Liver (tissue), 9 donors: ENCODE data around the gene SH3BP5. TPM values are rescaled to one million over a fixed set of nuclear protein-coding genes. Genes with fewer than 3 reads are reported as not detected.

Experiments
- DNase-seq: peaks from one replicate; pipeline ENCODE4 v3.0.0-alpha.2; 2017; ENCODE audit warnings: low spot score
- H3K27ac ChIP-seq, 2 donors: one replicate each; pipeline ENCODE4 v1.7.0; 2013; ENCODE audit warnings: inconsistent platforms in 2 of 2, low read length in 2 of 2, control low read depth in 1 of 2, low read depth in 1 of 2, mild to moderate bottlenecking in 1 of 2
- H3K27me3 ChIP-seq, 4 donors: one replicate each; pipeline versions ENCODE4 v1.6.1 to v1.7.0; 2013; ENCODE audit warnings: low read length in 3 of 4, inconsistent platforms in 1 of 4, mild to moderate bottlenecking in 1 of 4, moderate library complexity in 1 of 4; ENCODE audit not compliant: control insufficient read depth in 4 of 4, insufficient read depth in 4 of 4
- H3K36me3 ChIP-seq, 4 donors: one replicate each; pipeline versions ENCODE4 v1.6.1 to v1.7.0; 2013; ENCODE audit warnings: low read length in 3 of 4, mild to moderate bottlenecking in 3 of 4, low read depth in 1 of 4, moderate library complexity in 1 of 4; ENCODE audit not compliant: control insufficient read depth in 4 of 4, insufficient read depth in 3 of 4
- H3K4me1 ChIP-seq, 4 donors: one replicate each; pipeline versions ENCODE4 v1.6.1 to v1.7.0; 2013; ENCODE audit warnings: low read length in 3 of 4, mild to moderate bottlenecking in 3 of 4, moderate library complexity in 1 of 4; ENCODE audit not compliant: control insufficient read depth in 4 of 4, insufficient read depth in 4 of 4
- H3K4me3 ChIP-seq, 3 donors: one replicate each; pipeline versions ENCODE4 v1.6.1 to v1.7.0; 2013; ENCODE audit warnings: low read length in 3 of 3, control low read depth in 1 of 3, low read depth in 1 of 3, mild to moderate bottlenecking in 1 of 3
- H3K9ac ChIP-seq, 2 donors: one replicate each; pipeline ENCODE4 v1.7.0; 2013; ENCODE audit warnings: low read length in 2 of 2, mild to moderate bottlenecking in 2 of 2, moderate library complexity in 2 of 2, control low read depth in 1 of 2, low read depth in 1 of 2
- H3K9me3 ChIP-seq, 4 donors: one replicate each; pipeline versions ENCODE4 v1.6.1 to v1.7.0; 2013; ENCODE audit warnings: low read length in 3 of 4; ENCODE audit not compliant: control insufficient read depth in 4 of 4
- EGR1 ChIP-seq, 2 donors: IDR thresholded peaks; 2 replicates each; pipeline ENCODE4 v1.6.1; 2016 to 2018; ENCODE audit warnings: antibody characterized with exemption in 2 of 2, low read depth in 2 of 2
- FOXA1 ChIP-seq: IDR thresholded peaks from 2 replicates; pipeline ENCODE4 v1.6.1; 2016; ENCODE audit warnings: antibody characterized with exemption
- GABPA ChIP-seq, 2 donors: IDR thresholded peaks in 1 of 2; conservative IDR thresholded peaks in 1 of 2; 2 replicates each; pipeline ENCODE4 v1.6.1; 2016; ENCODE audit warnings: antibody characterized with exemption in 2 of 2, mild to moderate bottlenecking in 1 of 2, moderate library complexity in 1 of 2
- HNF4A ChIP-seq, 2 donors: conservative IDR thresholded peaks; 2 replicates each; pipeline ENCODE4 v1.6.1; 2016; ENCODE audit warnings: antibody characterized with exemption in 2 of 2, mild to moderate bottlenecking in 2 of 2
- HNF4G ChIP-seq: IDR thresholded peaks from 2 replicates; pipeline ENCODE4 v1.6.1; 2016; ENCODE audit warnings: antibody characterized with exemption
- NR2F2 ChIP-seq: IDR thresholded peaks from 2 replicates; pipeline ENCODE4 v1.6.1; 2016; ENCODE audit warnings: antibody characterized with exemption
- RAD21 ChIP-seq, 2 donors: IDR thresholded peaks; 2 replicates each; pipeline ENCODE4 v1.6.1; 2016; ENCODE audit warnings: antibody characterized with exemption in 2 of 2, mild to moderate bottlenecking in 2 of 2
- RXRA ChIP-seq, 2 donors: IDR thresholded peaks; 2 replicates each; pipeline ENCODE4 v1.6.1; 2017 to 2018; ENCODE audit warnings: antibody characterized with exemption in 2 of 2, mild to moderate bottlenecking in 1 of 2
- YY1 ChIP-seq: IDR thresholded peaks from 2 replicates; pipeline ENCODE4 v1.6.1; 2016; ENCODE audit warnings: antibody characterized with exemption, mild to moderate bottlenecking
- WGBS: extraction: QIAGEN DNeasy Blood & Tissue Kit; methylation state at CpG from one replicate; pipeline ENCODE4 v1.1.7; 2013; 5-methylcytosine and 5-hydroxymethylcytosine counted together
- polyA plus RNA-seq, 2 donors: library from polyadenylated mRNA; stranded (reverse) in 1 of 2; unstranded in 1 of 2; fragments of 200-250 nt in 1 of 2; fragments of >200 nt in 1 of 2; fragmentation: Nextera tagmentation in 1 of 2; extraction: Ambion mirVana in 1 of 2; gene quantifications; one replicate each; pipeline versions ENCODE4 v1.2.1 to v1.2.3, GENCODE V29; 2013 to 2015
- total RNA-seq, 2 donors: library from RNA; depleted of rRNA; stranded (reverse); fragments of >200 nt; gene quantifications; one replicate each; pipeline ENCODE4 v1.2.3, GENCODE V29; 2014
- TF ChIP-seq, protein P1 (sequence below): IDR thresholded peaks from 2 replicates; pipeline ENCODE4 v1.6.1; 2016; ENCODE audit warnings: antibody characterized with exemption, mild to moderate bottlenecking
- TF ChIP-seq, protein P2 (sequence below): IDR thresholded peaks from 2 replicates; pipeline ENCODE4 v1.6.1; 2016; ENCODE audit warnings: antibody characterized with exemption
- TF ChIP-seq, protein P3 (sequence below): IDR thresholded peaks from 2 replicates; pipeline ENCODE4 v1.6.1; 2016; ENCODE audit warnings: antibody characterized with exemption
- donor health status: healthy.
- donor health status: healthy.
- donor health status: healthy.
- donor health status: healthy.
- donor health status: healthy.

SH3BP5 gene
- total and polyA plus RNA-seq, 4 donors: 3.5 to 17.9 (median 11.8) TPM

DNA sequence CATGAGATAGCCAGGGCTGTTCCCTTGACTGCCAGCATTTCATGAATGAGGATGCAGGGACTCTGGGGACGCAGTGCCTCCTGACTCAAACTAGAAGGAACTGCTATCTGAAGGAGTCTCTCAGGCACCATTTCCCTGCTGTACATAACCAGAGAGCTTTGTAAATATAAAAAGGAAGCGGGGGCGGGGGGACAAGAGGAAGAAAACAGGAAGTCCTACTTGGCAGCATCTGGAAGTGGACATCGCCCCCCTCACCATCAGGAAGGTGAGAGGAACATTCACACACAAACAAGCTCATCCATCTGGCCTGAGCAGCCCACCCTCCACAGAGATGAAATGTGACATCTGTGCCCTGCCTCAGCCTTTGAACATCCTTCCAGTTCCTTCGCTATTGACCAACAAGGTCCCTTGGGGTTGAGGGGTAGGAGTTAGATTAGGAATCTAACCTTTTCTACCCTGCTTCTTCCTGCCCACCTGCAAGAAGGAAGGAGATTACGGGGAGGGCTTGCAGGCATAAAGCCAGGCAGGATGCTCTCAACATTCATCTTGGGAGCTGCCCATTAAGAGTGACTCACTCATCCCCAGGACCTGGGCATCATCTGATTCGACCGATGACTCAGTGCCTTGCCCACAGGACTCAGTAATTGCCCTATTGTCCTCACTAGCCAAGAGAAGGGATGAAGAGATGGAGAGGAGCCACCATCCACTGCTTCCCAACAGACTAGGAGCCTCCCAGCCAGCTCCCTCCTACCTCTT lies 31.9 kb downstream of the SH3BP5 start (continued):
- TF ChIP-seq, protein P1, sequence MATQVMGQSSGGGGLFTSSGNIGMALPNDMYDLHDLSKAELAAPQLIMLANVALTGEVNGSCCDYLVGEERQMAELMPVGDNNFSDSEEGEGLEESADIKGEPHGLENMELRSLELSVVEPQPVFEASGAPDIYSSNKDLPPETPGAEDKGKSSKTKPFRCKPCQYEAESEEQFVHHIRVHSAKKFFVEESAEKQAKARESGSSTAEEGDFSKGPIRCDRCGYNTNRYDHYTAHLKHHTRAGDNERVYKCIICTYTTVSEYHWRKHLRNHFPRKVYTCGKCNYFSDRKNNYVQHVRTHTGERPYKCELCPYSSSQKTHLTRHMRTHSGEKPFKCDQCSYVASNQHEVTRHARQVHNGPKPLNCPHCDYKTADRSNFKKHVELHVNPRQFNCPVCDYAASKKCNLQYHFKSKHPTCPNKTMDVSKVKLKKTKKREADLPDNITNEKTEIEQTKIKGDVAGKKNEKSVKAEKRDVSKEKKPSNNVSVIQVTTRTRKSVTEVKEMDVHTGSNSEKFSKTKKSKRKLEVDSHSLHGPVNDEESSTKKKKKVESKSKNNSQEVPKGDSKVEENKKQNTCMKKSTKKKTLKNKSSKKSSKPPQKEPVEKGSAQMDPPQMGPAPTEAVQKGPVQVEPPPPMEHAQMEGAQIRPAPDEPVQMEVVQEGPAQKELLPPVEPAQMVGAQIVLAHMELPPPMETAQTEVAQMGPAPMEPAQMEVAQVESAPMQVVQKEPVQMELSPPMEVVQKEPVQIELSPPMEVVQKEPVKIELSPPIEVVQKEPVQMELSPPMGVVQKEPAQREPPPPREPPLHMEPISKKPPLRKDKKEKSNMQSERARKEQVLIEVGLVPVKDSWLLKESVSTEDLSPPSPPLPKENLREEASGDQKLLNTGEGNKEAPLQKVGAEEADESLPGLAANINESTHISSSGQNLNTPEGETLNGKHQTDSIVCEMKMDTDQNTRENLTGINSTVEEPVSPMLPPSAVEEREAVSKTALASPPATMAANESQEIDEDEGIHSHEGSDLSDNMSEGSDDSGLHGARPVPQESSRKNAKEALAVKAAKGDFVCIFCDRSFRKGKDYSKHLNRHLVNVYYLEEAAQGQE: no peak

DNA sequence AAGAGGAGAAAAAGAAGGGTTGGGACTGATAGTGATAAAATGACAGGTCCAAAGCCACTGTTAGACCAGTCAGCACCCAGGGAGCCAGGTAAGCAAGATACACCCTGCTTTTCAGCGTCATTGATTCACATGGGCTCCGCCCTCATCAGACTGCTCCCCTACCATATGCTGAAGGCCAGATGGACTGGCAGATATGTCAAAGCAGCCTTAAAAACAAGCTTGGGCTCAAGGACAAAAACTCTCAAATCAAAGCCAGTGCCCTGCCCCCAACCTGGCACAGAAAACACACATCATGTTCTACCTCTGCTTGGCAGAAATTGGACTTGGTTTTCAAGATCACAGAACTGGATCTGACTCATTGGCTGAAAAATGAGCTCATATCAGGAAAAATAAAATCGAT lies 33.4 kb downstream of the SH3BP5 start:
- H3K27me3 ChIP-seq: no peaks in the 10 kb centered on the region
- H3K4me1 ChIP-seq: peaks cover 0 to 11% (median 1%) of the 10 kb centered on the region in 4 donors
- WGBS: 55% methylated on average over 3 of the region's 3 CpGs
- no peaks in the 10 kb centered on the region for H3K9me3 ChIP-seq
- no peak for DNase-seq
- peaks cover 0 to 10% (median 5%) of the 10 kb centered on the region in 4 donors for H3K36me3 ChIP-seq
- H3K4me3 ChIP-seq: no peak overlapping the region
- TF ChIP-seq HNF4A (conservative IDR thresholded peaks at IDR 0.05): peak; percentile 33 to 42
- no peak for TF ChIP-seq RXRA (IDR thresholded peaks at IDR 0.05)
- TF ChIP-seq RAD21 (IDR thresholded peaks at IDR 0.05): peak in 1 of 2 donors; percentile 11
- TF ChIP-seq NR2F2: no peak
- TF ChIP-seq, protein P1: no peak
- no peak for TF ChIP-seq EGR1 (IDR thresholded peaks at IDR 0.05; ENCODE audit: low read depth in 2 of 2)
- TF ChIP-seq FOXA1: no peak
- H3K27ac ChIP-seq: no peak overlapping the region
- H3K9ac ChIP-seq: no peak overlapping the region

DNA sequence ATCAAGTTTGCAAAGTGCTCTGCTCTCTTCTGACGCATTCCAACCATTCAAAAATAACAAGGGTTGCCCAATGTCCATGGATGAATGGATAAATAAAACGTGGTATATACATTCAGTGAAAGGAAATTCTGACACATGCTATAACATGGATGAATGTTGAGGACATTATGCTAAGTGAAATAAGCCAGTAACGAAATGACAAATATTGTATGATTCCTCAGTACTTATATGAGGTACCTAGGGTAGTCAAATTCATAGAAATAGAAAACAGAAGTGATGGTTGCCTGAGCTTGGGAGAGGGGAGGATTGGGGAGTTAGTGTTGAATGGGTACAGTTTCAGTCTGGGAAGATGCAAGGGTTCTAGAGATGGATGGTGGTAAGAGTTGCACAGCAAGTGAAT lies 33.9 kb downstream of the SH3BP5 start:
- DNase-seq: no peak
- no peak overlapping the region for H3K9ac ChIP-seq
- no peaks in the 10 kb centered on the region for H3K9me3 ChIP-seq
- H3K4me3 ChIP-seq: no peak overlapping the region
- no peaks in the 10 kb centered on the region for H3K27me3 ChIP-seq
- WGBS: 85% methylated on average over 3 of the region's 3 CpGs
- H3K36me3 ChIP-seq: peaks cover 0 to 10% (median 5%) of the 10 kb centered on the region in 4 donors
- H3K4me1 ChIP-seq: peaks cover 0 to 11% (median 1%) of the 10 kb centered on the region in 4 donors
- H3K27ac ChIP-seq: no peak overlapping the region
- TF ChIP-seq YY1 (no peak), NR2F2 (no peak), FOXA1 (no peak), HNF4G (no peak), GABPA (IDR thresholded peaks at IDR 0.05 in 1 of 2, conservative IDR thresholded peaks at IDR 0.05 in 1 of 2) (no peak), HNF4A (conservative IDR thresholded peaks at IDR 0.05) (no peak)
- TF ChIP-seq, protein P2, sequence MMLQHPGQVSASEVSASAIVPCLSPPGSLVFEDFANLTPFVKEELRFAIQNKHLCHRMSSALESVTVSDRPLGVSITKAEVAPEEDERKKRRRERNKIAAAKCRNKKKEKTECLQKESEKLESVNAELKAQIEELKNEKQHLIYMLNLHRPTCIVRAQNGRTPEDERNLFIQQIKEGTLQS: no peak
- TF ChIP-seq, protein P1: no peak
- TF ChIP-seq, protein P3, sequence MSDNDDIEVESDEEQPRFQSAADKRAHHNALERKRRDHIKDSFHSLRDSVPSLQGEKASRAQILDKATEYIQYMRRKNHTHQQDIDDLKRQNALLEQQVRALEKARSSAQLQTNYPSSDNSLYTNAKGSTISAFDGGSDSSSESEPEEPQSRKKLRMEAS: no peak
